GM18909 (cell line): ENCODE data around the gene CELF4.

Experiments
- ATAC-seq: cut with Tn5 transposase; IDR thresholded peaks from one replicate; pipeline ENCODE4 v1.9.1; 2021; ENCODE audit warnings: mild to moderate bottlenecking; ENCODE audit not compliant: unreplicated experiment, poor library complexity

Gene CELF4

GRCh38 chr18:37450434-37451132 lies 115.0 kb downstream of the CELF4 start:
- no peak for ATAC-seq

- ATAC-seq = no peak
Observed at GRCh38 chr18:37449618-37450017, 116.0 kb downstream of the CELF4 start.

GRCh38 chr18:37448946-37449345 lies 116.7 kb downstream of the CELF4 start:
- ATAC-seq = no peak

GRCh38 chr18:37447962-37448888 lies 117.4 kb downstream of the CELF4 start:
- ATAC-seq = no peak

GRCh38 chr18:37445836-37446235 lies 119.8 kb downstream of the CELF4 start:
- ATAC-seq = no peak

GRCh38 chr18:37445368-37445767 lies 120.2 kb downstream of the CELF4 start:
- ATAC-seq = no peak

- ATAC-seq = no peak
Observed at GRCh38 chr18:37443325-37444055, 122.1 kb downstream of the CELF4 start.

GRCh38 chr18:37442477-37442876 lies 123.1 kb downstream of the CELF4 start:
- no peak for ATAC-seq

- ATAC-seq = no peak
Observed at GRCh38 chr18:37441821-37442220, 123.8 kb downstream of the CELF4 start.

GRCh38 chr18:37440206-37440605 lies 125.4 kb downstream of the CELF4 start:
- no peak for ATAC-seq

GRCh38 chr18:37438417-37439180 lies 127.0 kb downstream of the CELF4 start:
- no peak for ATAC-seq

GRCh38 chr18:37435996-37436395 lies 129.6 kb downstream of the CELF4 start:
- no peak for ATAC-seq

- ATAC-seq = no peak
Observed at GRCh38 chr18:37435150-37435867, 130.3 kb downstream of the CELF4 start.

GRCh38 chr18:37434161-37434860 lies 131.3 kb downstream of the CELF4 start:
- ATAC-seq = no peak

GRCh38 chr18:37432436-37433195 lies 133.0 kb downstream of the CELF4 start:
- no peak for ATAC-seq

- ATAC-seq = no peak
Observed at GRCh38 chr18:37430357-37431076, 135.1 kb downstream of the CELF4 start.

- ATAC-seq = no peak
Observed at GRCh38 chr18:37429791-37430190, 135.8 kb downstream of the CELF4 start.
